ENCODE results near the gene CCT8L2.
"Not testable (repeated sequence)": the region's sequence is repeated elsewhere in the genome, so short reads cannot be mapped to it uniquely, and the experiment has no call there.

The CCT8L2 gene

DNA sequence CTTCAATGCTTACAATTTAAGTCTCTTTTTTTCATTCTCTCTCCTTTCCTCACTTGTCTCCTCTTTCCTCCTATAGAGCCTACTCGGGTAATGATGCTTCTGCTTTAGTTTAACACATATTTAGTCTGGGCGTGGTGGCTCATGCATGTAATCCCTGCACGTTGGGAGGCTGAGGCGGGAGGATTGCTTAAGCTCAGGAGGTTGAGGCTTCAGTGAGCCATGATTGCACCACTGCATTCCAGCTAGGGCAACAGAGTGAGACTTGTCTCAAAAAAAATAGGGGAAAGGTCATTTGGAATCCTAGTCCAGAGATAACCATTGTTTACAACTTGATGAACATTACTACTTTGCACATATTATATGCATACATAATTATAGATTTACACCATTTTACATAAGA, 1.4 kb upstream of the CCT8L2 start:
- no peak for DNase-seq (ENCODE audit: low read depth)

DNA sequence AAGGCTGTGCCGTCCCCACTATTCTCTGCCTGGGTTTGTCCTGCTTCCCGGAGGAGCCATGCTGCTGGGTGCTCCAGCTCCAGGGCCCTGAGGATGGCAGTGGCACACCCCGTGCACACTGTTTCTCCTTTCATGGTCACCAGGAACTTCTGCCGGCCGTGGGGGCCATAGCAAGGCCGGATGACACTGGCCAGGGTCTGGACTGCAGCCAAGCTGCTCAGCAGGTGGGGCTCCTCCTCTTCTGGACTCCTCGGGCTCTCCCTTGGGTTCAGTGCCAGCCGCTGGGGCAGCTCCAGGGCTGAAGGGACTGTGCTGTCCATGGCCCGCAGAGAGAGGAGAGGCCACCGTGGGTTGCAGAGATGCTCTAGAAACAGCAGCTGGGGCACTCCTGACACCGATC, 379 bp downstream of the CCT8L2 start:
- not testable (repeated sequence) for DNase-seq (ENCODE audit: low read depth)

DNA sequence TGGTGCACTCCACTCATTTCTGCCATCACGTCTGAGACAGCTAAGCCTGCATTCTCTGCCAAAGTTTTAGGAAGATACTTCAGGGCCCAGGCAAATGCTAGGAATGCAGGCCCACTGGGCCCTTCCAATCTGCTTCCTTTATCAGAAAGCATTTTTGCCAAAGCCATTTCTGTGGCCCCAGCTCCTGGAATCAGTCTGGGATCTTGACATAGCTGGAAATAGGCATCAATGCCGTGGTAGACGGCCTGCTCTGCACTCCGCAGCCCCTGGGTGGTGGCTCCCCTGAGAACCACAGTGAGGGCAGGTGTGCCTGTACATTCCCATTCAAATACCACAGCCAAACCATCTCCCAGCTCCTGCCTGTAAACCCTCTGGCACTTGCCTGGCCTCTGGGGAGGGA, 1.5 kb downstream of the CCT8L2 start:
- not testable (repeated sequence) for DNase-seq (ENCODE audit: low read depth)

DNA sequence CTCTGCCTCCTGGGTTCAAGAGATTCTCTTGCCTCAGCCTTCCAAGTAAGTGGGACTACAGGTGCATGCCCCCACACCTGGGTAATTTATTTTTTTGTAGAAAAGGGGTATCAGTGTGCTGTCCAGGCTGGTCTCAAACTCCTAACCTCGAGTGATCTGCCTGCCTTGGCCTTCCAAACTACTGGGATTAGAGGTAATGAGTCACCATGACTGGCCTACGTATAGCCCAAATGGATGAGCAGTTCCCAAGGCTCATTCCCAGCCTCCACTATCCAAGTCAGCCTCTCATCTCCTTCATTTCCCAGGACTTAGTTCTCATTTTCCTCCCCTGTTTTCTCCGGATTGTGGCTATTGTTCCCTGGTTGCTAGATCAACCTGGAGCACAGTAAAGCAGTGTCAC, 5.6 kb downstream of the CCT8L2 start:
- DNase-seq (ENCODE audit: low read depth): no peak

DNA sequence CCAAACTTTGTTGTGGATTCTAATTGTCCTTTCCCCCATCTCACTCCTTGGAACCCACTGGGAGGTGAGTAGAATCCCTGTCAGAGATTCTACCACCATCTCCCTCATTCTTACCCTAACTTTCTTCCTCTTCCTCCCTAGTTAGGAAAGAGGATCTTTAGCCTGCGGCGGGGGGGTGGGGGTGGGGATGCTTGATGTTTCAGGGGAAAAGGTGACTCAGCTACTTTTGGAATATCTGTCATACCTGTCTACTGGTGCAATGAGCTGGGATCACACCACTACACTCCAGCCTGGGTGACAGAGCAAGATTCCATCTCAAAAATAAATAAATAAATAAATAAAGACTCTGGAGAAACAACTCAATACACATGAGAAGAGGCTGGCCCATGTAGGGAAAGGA, 6.4 kb downstream of the CCT8L2 start:
- no peak for DNase-seq (ENCODE audit: low read depth)

DNA sequence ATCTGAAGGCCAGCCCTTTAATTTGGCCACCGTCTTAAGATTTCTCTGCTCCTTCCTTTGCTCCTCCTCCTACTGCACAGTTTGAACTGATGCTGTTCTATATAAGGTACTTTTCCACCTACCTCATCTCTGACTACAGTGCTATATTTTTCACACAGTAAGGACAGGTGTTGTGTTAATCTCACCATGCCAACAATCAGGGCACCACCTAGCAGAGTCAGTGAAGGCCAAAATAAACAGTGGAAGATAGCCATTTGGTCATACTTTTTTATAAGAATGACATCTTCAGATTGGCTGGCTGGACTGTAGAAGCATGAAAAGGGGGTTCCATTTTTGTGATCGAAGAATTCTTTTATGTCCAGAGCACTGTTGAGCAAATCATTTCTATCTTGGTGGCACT, 11.7 kb downstream of the CCT8L2 start:
- not testable (repeated sequence) for DNase-seq (ENCODE audit: low read depth)

DNA sequence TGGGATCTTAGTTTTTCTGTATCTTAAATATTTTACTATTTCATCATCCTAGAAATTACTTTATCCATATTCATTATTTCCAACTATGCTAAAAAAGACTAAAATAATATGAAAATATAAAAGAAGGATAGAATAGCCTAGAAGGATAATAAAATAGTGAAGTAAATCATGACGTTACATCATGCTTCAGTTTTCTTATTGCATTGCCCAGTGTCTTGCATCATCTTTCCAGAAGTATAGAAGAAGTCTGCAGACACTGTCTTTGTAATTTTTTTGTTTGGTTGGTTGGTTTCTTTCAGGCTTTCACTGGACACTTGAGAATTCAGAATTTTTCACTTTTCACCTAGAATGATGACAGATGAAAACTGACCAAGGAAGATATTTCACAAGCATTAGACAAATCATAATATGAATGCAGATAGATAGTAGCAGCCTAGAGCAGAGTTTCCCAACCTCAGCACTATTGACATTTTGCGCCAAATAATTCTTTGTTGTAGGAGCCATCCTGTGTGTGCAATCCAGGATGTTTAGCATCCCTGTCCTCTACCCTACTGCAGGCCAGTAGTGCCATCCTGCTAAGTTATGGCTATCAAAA, 23.3 kb downstream of the CCT8L2 start:
- not testable (repeated sequence) for DNase-seq (ENCODE audit: low read depth)

DNA sequence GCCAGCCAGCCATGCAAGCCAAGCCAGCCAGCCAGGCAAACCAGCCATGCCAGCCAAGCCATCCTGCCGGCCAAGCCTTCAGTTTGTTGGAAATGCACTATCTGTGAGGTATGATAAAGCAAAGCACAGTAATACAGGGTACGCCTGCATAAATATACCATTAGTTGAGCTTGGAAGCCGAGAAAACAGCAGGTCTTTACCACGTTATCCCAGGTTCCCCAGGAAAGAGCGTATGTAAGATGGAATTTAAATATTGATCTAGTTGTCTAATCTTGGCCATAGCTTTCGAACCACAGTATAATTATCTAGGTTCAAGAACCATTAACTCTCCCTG, 24.2 kb downstream of the CCT8L2 start:
- no peak for DNase-seq (ENCODE audit: low read depth)

DNA sequence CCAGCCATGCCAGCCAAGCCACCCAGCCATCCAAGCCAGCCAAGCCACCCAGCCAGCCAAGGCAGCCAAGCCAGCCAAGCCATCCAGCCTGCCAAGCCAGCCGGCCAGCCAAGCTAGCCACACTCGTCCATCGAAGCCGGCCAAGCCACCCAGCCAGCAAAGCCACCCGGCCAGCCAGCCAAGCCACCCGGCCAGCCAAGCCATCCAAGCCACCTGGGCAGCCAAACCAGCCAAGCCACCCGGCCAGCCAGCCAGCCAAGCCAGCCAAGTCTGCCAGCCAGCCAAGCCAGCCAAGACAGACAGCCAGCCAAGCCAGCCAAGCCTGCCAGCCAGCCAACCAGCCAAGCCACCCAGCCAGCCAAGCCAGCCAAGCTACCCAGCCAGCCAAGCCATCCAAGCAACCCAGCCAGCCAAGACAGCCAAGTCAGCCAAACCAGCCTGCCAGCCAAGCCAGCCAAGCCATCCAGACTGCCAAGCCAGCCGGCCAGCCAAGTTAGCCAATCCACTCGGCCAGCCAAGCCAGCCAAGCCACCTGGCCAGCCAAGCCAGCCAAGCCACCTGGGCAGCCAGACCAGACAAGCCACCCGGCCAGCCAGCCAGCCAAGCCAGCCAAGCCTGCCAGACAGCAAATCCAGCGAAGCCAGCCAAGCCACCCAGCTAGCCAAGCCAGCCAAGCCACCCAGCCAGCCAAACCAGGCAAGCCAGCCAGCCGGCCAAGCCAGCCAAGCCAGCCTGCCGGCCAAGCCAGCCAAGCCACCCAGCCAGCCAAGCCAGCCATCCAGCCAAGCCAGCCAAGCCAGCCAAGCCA, 24.8 kb downstream of the CCT8L2 start:
- DNase-seq (ENCODE audit: low read depth): not testable (repeated sequence)

DNA sequence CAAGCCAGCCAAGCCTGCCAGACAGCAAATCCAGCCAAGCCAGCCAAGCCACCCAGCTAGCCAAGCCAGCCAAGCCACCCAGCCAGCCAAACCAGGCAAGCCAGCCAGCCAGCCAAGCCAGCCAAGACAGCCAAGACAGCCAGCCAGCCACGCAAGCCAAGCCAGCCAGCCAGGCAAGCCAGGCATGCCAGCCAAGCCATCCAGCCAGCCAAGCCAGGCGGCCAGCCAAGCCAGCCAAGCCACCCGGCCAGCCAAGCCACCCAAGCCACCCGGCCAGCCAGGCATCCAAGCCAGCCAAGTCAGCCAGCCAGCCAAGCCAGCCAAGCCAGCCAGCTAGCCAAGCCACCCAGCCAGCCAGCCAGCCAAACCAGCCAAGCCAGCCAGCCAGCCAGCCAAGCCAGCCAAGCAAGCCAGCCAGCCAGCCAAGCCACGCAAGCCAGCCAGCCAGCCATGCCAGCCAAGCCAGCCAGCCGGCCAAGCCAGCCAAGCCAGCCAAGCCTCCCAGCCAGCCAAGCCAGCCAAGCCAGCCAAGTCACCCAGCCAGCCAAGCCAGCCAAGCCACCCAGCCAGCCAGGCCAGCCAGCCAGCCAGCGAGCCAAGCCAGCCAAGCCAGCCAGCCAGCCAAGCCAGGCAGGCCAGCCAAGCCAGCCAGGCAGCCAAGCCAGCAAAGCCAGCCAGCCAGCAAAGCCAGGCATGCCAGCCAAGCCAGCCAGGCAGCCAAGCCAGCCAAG, 26.0 kb downstream of the CCT8L2 start:
- DNase-seq (ENCODE audit: low read depth): not testable (repeated sequence)

DNA sequence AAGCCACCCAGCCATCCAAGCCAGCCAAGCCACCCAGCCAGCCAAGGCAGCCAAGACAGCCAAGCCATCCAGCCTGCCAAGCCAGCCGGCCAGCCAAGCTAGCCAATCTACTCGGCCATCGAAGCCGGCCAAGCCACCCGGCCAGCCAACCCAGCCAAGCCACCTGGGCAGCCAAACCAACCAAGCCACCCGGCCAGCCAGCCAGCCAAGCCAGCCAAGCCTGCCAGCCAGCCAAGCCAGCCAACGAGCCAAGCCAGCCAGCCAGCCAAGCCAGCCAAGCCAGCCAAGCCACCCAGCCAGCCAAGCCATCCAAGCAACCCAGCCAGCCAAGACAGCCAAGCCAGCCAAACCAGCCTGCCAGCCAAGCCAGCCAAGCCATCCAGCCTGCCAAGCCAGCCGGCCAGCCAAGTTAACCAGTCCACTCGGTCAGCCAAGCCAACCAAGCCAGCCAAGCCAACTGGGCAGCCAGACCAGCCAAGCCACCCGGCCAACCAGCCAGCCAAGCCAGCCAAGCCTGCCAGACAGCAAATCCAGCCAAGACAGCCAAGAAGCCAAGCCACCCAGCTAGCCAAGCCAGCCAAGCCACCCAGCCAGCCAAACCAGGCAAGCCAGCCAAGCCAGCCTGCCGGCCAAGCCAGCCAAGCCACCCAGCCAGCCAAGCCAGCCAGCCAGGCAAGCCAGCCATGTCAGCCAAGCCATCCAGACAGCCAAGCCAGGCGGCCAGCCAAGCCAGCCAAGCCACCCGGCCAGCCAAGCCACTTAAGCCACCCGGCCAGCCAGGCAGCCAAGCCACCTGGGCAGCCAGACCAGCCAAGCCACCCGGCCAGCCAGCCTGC, 26.8 kb downstream of the CCT8L2 start:
- not testable (repeated sequence) for DNase-seq (ENCODE audit: low read depth)

DNA sequence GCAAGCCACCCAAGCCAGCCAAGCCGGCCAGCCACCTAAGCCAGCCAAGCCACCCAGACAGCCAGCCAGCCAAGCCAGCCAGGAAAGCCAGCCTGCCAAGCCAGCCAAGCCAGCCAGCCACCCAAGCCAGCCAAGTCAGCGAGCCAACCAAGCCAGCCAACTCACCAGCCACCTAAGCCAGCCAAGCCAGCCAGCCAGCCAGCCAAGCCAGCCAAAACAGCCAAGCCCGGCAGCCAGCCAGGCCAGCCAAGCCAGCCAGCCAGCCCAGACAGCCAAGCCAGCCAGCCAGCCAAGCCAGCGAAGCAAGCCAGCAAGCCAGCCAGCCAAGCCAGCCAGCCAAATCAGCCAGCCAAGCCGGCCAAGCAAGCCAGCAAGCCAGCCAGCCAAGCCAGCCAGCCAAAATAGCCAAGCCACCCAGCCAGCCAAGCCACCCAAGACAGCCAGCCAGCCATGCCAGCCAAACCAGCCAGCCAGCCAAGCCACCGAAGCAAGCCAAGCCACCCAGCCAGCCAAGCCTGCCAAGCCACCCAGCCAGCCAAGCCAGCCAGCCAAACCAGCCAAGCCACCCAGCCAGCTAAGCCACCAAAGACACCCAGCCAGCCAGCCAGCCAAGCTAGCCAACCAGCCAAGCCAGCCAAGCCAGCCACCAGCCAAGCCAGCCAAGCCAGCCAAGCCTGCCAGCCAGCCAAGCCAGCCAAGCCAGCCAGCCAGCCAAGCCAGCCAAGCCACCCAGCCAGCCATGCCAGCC, 27.6 kb downstream of the CCT8L2 start:
- not testable (repeated sequence) for DNase-seq (ENCODE audit: low read depth)

DNA sequence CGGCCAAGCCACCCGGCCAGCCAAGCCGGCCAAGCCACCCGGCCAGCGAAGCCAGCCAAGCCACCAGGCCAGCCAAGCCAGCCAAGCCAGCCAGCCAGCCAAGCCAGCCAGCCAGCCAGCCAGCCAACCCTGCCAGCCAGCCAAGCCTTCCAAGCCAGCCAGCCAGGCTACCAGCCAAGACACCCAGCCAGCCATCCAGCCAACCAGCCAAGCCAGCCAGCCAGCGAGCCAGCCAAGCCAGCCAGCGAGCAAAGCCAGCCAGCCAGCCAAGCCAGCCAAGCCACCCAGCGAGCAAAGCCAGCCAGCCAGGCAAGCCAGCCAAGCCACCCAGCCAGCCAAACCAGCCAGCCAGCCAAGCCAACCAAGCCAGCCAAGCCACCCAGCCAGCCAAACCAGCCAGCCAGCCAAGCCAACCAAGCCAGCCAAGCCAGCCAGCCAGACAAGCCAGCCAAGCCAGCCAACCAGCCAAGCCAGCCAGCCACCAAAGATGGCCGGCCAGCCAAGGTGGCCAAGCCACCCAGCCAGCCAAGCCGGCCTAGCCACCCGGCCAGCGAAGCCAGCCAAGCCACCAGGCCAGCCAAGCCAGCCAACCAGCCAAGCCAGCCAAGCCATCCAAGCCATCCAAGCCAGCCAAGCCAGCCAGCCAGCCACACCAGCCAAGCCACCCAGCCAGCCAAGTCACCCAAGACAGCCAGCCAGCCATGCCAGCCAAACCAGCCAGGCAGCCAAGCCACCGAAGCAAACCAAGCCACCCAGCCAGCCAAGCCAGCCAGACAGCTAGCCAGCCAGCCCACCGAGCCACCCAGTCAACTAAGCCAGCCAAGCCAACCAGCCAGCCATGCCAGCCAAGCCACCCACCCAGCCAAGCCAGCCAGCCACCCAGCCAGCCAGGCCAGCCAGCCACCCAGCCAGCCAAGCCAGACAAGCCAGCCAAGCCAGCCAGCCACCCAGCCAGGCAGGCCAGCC, 28.8 kb downstream of the CCT8L2 start:
- no peak for DNase-seq (ENCODE audit: low read depth)

DNA sequence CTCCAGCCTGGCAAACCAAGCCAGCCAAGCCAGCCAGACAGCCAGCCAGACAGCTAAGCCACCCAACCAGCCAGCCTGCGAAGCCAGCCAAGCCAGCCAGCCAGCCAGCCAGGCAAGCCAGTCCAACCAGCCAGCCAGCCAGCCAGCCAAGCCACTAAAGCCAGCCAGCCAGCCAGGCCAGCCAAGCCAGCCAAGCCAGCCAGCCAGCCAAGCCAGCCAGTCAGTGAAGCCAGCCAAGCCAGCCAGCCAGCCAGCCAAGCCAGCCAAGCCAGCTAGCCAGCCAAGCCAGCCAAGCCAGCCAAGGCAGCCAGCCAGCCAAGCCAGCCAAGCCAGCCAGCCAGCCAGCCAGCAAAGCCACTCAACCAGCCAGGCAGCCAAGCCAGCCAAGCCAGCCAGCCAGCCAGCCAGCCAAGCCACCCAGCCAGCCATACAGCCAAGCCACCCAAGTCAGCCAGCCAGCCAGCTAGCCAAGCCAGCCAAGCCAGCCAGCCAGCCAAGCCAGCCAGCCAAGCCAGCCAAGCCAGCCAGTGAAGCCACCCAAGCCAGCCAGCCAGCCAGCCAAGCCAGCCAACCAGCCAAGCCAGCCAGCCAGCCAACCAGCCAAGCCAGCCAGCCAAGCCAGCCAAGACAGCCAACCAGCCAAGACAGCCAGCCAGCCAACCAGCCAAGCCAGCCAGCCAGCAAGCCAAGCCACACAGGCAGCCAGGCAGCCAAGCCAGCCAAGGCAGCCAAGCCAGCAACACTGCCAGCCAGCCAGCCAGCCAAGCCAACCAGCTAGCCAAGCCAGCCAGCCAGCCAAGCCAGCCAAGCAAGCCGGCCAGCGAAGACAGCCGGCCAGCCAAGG, 29.7 kb downstream of the CCT8L2 start:
- DNase-seq (ENCODE audit: low read depth): no peak

DNA sequence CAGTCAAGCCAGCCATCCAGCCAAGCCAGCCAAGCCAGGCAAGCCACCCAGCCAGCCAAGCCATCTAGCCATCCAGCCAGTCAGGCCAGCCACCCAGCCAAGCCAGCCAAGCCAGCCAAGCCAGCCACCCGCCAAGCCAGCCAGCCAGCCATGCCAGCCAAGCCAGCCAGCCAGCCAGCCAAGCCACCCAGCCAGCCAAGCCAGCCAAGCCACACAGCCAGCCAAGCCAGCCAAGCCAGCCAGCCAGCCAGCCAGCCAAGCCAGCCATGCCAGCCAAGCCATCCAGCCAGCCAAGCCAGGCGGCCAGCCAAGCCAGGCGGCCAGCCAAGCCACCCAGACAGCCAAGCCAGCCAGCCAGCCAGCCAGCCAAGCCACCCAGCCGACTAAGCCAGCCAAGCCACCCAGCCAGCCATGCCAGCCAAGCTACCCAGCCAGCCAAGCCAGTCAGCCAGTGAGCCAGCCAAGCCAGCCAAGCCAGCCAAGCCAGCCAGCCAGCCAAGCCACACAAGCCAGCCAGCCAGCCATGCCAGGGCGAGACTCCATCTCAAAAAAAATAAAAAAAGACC, 31.4 kb downstream of the CCT8L2 start:
- DNase-seq (ENCODE audit: low read depth): not testable (repeated sequence)

DNA sequence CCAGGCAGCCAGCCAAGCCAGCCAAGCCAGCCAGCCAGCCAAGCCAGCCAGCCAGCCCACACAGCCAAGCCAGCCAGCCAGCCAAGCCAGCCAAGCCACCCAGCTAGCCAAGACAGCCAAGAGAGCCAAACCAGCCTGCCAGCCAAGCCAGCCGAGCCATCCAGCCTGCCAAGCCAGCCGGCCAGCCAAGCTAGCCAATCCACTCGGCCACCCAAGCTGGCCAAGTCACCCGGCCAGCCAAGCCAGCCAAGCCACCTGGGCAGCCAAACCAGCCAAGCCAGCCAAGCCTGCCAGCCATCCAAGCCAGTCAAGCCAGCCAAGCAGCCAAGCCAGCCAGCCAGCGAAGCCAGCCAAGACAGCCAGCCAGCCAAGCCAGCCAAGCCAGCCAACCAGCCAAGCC, 32.0 kb downstream of the CCT8L2 start:
- not testable (repeated sequence) for DNase-seq (ENCODE audit: low read depth)

DNA sequence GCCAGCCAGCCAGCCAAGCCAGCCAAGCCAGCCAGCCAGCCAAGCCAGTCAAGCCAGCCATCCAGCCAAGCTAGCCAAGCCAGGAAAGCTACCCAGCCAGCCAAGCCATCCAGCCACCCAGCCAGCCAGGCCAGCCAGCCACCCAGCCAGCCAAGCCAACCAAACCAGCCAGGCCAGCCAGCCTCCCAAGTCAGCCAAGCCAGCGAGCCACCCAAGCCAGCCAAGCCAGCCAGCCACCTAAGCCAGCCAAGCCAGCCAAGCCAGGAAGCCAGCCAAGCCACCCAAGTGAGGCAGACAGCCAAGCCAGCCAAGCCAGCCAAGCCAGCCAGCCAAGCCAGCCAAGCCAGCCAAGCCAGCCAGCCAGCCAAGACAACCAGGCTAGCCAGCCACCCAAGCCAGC, 32.6 kb downstream of the CCT8L2 start:
- not testable (repeated sequence) for DNase-seq (ENCODE audit: low read depth)

DNA sequence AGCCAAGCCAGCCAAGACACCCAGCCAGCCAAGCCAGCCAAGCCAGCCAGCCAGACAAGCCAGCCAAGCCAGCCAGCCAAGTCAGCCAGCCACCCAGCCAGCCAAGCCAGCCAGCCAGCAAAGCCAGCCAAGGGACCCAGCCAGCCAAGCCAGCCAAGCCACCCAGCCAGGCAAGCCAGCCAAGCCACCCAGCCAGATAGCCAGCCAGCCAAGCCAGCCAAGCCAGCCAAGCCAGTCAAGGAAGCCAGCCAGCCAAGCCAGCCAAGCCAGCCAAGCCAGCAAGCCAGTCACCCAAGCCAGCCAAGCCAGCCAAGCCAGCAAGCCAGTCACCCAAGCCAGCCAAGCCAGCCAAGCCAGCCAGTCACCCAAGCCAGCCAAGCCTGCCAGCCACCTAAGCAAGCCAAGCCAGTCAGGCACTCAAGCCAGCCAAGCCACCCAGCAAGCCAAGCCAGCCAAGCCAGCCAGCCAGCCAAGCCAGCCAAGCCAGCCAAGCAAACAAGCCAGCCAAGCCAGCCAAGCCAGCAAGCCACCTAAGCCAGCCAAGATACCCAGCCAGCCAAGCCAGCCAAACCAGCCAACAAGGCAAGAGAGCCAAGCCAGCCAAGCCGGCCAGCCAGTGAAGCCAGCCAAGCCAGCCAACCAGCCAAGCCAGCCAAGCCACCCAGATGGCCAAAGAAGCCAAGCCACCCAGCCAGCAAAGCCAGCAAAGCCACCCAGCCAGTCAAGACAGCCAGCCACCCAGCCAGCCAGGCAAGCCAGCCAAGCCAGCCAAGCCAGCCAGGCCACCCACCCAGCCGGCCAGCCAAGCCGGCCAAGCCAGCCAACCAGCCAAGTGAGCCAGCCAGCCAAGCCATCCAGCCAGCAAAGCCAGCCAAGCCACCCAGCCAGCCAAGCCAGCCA, 33.3 kb downstream of the CCT8L2 start:
- DNase-seq (ENCODE audit: low read depth): no peak
